Hematopoietic multipotent progenitor cell treated with erythropoietin and hydrocortisone succinate and interleukin-3 and kit ligand, for 15 days (in vitro differentiated cells): ENCODE data around the gene HTR6.

Experiments
- DNase-seq: peaks from one replicate; pipeline ENCODE4 v3.0.0-alpha.2; 2015; ENCODE audit warnings: low spot score

The HTR6 gene

GRCh38 chr1:19688041-19688842, 23.6 kb downstream of the HTR6 start:
- no peak for DNase-seq

- DNase-seq = no peak
Measured at GRCh38 chr1:19689085-19689757, 24.5 kb downstream of the HTR6 start.

- no peak for DNase-seq
Measured at GRCh38 chr1:19689856-19690255, 25.2 kb downstream of the HTR6 start.

- no peak for DNase-seq
Measured at GRCh38 chr1:19690342-19690741, 25.7 kb downstream of the HTR6 start.

- DNase-seq = no peak
Measured at GRCh38 chr1:19694298-19694697, 29.6 kb downstream of the HTR6 start.

- DNase-seq = no peak
Measured at GRCh38 chr1:19695772-19696171, 31.1 kb downstream of the HTR6 start.

- DNase-seq = no peak
Measured at GRCh38 chr1:19696820-19697219, 32.1 kb downstream of the HTR6 start.

- DNase-seq = no peak
Measured at GRCh38 chr1:19698181-19698580, 33.5 kb downstream of the HTR6 start.

GRCh38 chr1:19700079-19700777, 35.6 kb downstream of the HTR6 start:
- DNase-seq = no peak

- no peak for DNase-seq
Measured at GRCh38 chr1:19703280-19703679, 38.6 kb downstream of the HTR6 start.

- peak; percentile 42 for DNase-seq
Measured at GRCh38 chr1:19704247-19705113, 39.8 kb downstream of the HTR6 start.

- no peak for DNase-seq
Measured at GRCh38 chr1:19705464-19705863, 40.8 kb downstream of the HTR6 start.

GRCh38 chr1:19706136-19706535, 41.5 kb downstream of the HTR6 start:
- DNase-seq = no peak

GRCh38 chr1:19708567-19709110, 44.0 kb downstream of the HTR6 start:
- no peak for DNase-seq

- no peak for DNase-seq
Measured at GRCh38 chr1:19709260-19709793, 44.7 kb downstream of the HTR6 start.

- DNase-seq = no peak
Measured at GRCh38 chr1:19710825-19711611, 46.3 kb downstream of the HTR6 start.

- DNase-seq = no peak
Measured at GRCh38 chr1:19712928-19713327, 48.3 kb downstream of the HTR6 start.

GRCh38 chr1:19715334-19716203, 50.9 kb downstream of the HTR6 start:
- peak; percentile 73 for DNase-seq

GRCh38 chr1:19717467-19717866, 52.8 kb downstream of the HTR6 start:
- no peak for DNase-seq

- DNase-seq = no peak
Measured at GRCh38 chr1:19720174-19720573, 55.5 kb downstream of the HTR6 start.
